ENCODE results near the gene SEMA5B. TPM values are rescaled to one million over a fixed set of nuclear protein-coding genes. Genes with fewer than 3 reads are reported as not detected.
A peak's percentile ranks its signal among the peaks of the same experiment; 100 is the strongest.

The SEMA5B gene
- polyA plus RNA-seq, 1 donor (not counting 4 experiments of a cell fraction or from before 2014, with no cell fraction given) = 0.04 TPM

DNA sequence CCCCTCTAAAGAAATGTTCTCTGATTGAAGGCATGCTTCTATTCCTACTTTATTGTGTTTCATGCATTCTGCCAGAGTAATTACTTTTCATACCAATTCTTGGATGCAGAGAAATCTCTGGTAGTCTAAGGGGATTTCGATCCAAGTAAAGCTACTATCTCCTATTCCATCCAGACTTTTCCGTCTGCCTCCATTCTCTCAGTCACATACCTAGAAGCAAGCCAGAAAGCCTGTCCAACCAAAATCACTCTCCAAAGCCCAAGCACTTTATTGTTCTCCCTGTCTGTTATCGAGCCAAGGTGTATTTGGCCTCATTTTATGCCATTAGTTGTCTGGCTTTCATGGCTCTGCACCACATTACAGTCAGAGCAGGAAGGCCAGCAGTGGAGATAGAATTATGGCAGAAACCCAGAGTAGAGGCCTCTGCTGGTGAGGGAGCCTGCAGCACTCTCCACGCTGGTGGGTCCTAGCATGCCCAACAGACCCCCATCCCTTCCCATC is 136.8 kb downstream of the SEMA5B start:
- no peak overlapping the region for H2AFZ ChIP-seq (ENCODE audit: control insufficient read depth, low read length)
- H3K4me1 ChIP-seq (ENCODE audit: control insufficient read depth, extremely low read depth, insufficient read depth, low read length) = peaks cover 38% of the 10 kb centered on the region
- no peaks in the 10 kb centered on the region for H3K9me1 ChIP-seq (ENCODE audit: control insufficient read depth, extremely low read depth, insufficient read depth, low read length)
- peak overlapping the region; percentile 16 for H3K27ac ChIP-seq (ENCODE audit: control insufficient read depth, insufficient read depth, low read length)
- H3K4me2 ChIP-seq (ENCODE audit: control insufficient read depth, extremely low read depth, insufficient read depth, low read depth, low read length) = peak overlapping the region; percentile 11
- H3K27me3 ChIP-seq (ENCODE audit: control insufficient read depth, extremely low read depth, insufficient read depth, low read length) = no peaks in the 10 kb centered on the region
- H3K36me3 ChIP-seq (ENCODE audit: control insufficient read depth in 2 of 2, extremely low read depth in 1 of 2, insufficient read depth in 2 of 2, low read length in 2 of 2) = no peaks in the 10 kb centered on the region
- no peaks in the 10 kb centered on the region for H3K79me2 ChIP-seq (ENCODE audit: control insufficient read depth, insufficient read depth, low read length)
- TF ChIP-seq, protein P1, sequence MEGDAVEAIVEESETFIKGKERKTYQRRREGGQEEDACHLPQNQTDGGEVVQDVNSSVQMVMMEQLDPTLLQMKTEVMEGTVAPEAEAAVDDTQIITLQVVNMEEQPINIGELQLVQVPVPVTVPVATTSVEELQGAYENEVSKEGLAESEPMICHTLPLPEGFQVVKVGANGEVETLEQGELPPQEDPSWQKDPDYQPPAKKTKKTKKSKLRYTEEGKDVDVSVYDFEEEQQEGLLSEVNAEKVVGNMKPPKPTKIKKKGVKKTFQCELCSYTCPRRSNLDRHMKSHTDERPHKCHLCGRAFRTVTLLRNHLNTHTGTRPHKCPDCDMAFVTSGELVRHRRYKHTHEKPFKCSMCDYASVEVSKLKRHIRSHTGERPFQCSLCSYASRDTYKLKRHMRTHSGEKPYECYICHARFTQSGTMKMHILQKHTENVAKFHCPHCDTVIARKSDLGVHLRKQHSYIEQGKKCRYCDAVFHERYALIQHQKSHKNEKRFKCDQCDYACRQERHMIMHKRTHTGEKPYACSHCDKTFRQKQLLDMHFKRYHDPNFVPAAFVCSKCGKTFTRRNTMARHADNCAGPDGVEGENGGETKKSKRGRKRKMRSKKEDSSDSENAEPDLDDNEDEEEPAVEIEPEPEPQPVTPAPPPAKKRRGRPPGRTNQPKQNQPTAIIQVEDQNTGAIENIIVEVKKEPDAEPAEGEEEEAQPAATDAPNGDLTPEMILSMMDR (optimal IDR thresholded peaks at IDR 0.05 in 1 of 3, IDR thresholded peaks at IDR 0.05 in 1 of 3, conservative IDR thresholded peaks at IDR 0.05 in 1 of 3; ENCODE audit: extremely low read depth in 1 of 3, insufficient read depth in 2 of 3, low read length in 3 of 3) = no peak
- TF ChIP-seq EZH2 (IDR thresholded peaks at IDR 0.05; ENCODE audit: low read length) = no peak
- dilution Hi-C loops (cut with MboI; ENCODE audit: extremely low pct_ligation_motif_present, low sequenced_read_pairs) = no loop called here
- FAIRE-seq (no peak), DNase-seq (ENCODE audit: low read depth, low spot score) (no peak)
- H4K20me1 ChIP-seq (ENCODE audit: control insufficient read depth, extremely low read depth, insufficient read depth, low read length) = no peaks in the 10 kb centered on the region
- H3K9ac ChIP-seq (ENCODE audit: control insufficient read depth, extremely low read depth, insufficient read depth, low read length) = no peak overlapping the region
- H3K9me3 ChIP-seq (ENCODE audit: control insufficient read depth, low read depth, low read length) = no peaks in the 10 kb centered on the region
- H3K4me3 ChIP-seq (ENCODE audit: control insufficient read depth in 2 of 3, extremely low read depth in 1 of 3, insufficient read depth in 2 of 3, low read depth in 1 of 3, low read length in 3 of 3) = no peak overlapping the region

DNA sequence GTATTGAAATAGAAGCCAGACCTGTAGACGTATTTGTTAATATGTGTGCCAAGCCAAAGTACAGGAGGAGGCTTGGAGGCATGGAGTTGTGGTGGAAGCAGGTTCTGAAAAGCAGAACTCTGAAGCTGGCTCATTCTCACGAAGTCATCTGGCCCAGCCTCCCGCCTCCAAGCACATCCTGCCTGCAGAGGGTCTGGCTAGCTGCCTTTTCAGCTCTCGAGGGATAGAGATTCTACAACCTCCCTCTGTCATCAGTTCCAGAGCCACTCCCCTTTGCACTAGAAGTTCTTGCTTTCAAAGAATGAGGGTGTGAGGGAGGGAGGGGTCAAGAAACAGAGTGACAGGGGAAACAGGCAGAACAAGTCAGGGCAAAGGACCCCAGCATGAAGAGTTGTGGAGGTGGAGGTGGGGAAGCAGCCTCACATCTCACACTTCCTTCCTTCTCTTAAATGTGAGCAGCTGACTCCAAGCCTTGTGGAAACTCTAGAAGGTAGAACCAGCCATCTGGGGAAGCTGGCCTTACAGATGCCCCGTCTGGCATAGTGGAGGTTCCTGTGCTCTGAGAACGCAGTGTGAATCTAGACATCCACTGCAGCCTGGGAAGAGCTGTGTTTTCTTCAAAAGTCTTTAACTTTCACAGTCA is 137.4 kb downstream of the SEMA5B start:
- H3K9ac ChIP-seq (ENCODE audit: control insufficient read depth, extremely low read depth, insufficient read depth, low read length) = no peak overlapping the region
- no peak overlapping the region for H2AFZ ChIP-seq (ENCODE audit: control insufficient read depth, low read length)
- dilution Hi-C loops (cut with MboI; ENCODE audit: extremely low pct_ligation_motif_present, low sequenced_read_pairs) = no loop called here
- H3K79me2 ChIP-seq (ENCODE audit: control insufficient read depth, insufficient read depth, low read length) = no peaks in the 10 kb centered on the region
- no peaks in the 10 kb centered on the region for H3K36me3 ChIP-seq (ENCODE audit: control insufficient read depth in 2 of 2, extremely low read depth in 1 of 2, insufficient read depth in 2 of 2, low read length in 2 of 2)
- peaks cover 38% of the 10 kb centered on the region for H3K4me1 ChIP-seq (ENCODE audit: control insufficient read depth, extremely low read depth, insufficient read depth, low read length)
- DNase-seq (ENCODE audit: low read depth, low spot score) (peak; percentile 63), FAIRE-seq (peak; percentile 95)
- no peaks in the 10 kb centered on the region for H3K27me3 ChIP-seq (ENCODE audit: control insufficient read depth, extremely low read depth, insufficient read depth, low read length)
- H3K27ac ChIP-seq (ENCODE audit: control insufficient read depth, insufficient read depth, low read length) = peak overlapping the region; percentile 16
- TF ChIP-seq, protein P1 (optimal IDR thresholded peaks at IDR 0.05 in 1 of 3, IDR thresholded peaks at IDR 0.05 in 1 of 3, conservative IDR thresholded peaks at IDR 0.05 in 1 of 3; ENCODE audit: extremely low read depth in 1 of 3, insufficient read depth in 2 of 3, low read length in 3 of 3) = no peak
- TF ChIP-seq EZH2 (IDR thresholded peaks at IDR 0.05; ENCODE audit: low read length) = no peak
- H3K4me3 ChIP-seq (ENCODE audit: control insufficient read depth in 2 of 3, extremely low read depth in 1 of 3, insufficient read depth in 2 of 3, low read depth in 1 of 3, low read length in 3 of 3) = no peak overlapping the region
- no peaks in the 10 kb centered on the region for H3K9me3 ChIP-seq (ENCODE audit: control insufficient read depth, low read depth, low read length)
- H3K4me2 ChIP-seq (ENCODE audit: control insufficient read depth, extremely low read depth, insufficient read depth, low read depth, low read length) = peak overlapping the region; percentile 35
- H4K20me1 ChIP-seq (ENCODE audit: control insufficient read depth, extremely low read depth, insufficient read depth, low read length) = no peaks in the 10 kb centered on the region
- H3K9me1 ChIP-seq (ENCODE audit: control insufficient read depth, extremely low read depth, insufficient read depth, low read length) = no peaks in the 10 kb centered on the region
